ENCODE measurements around the gene LPP.

Gene LPP

DNA sequence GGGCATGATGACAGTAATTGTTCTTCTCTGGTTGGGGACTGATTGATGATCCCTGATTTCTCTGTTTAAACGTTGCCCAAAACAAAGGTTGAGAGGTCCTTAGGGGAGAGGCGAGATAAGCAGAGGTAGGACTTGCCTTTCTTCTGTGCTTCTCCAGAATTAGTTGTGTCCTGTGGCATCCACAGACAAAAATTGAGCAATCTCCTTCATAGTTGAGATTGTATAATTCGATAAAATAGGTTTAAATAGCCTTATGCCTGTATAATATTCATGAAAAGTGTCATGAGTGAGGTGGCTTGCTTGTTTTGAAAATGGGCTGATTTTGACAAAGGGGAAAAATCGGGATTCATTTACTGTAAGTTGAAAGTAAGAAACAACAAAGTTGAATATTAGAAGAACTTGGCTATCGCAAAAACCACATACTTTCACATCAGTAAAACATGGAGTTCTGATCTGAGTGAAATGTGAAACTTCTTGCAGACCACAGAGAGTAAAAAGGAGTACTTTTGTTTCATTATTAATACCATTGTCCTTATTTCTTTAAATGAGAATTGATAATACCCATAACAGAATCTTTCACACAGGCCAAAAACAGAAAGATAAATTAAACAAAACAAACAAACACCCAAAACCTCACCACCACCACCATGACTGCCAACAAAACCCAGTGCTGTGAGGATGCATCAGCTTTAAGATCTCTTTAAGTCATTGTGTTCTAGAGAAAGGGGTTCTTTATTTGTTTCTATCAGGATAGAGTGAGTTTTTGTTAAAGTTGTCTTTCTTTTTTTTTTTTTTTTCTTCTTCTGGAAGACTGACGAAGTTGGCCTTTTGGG, 155.7 kb downstream of the LPP start:
- no peak for DNase-seq

DNA sequence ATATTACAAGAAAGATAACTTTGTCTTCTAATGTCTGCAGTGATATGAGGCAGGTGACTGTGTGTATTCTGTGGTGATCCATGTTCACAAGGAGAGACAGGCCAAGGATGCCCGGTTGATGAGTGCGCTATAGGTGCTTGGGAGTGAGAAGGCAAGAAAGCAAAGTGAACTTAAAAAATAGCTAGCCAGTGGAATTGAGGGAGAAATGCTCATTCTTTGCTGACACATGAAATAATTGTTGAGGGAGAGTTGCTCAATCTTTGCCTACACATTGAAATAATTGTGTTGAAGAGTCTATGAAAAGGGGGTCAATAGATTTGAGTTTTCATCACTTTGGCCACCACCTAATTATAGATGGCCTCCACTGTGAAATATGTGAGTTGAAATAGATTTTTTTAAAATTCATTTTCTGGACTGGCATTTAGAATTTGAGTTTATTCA, 156.3 kb downstream of the LPP start:
- DNase-seq: no peak

DNA sequence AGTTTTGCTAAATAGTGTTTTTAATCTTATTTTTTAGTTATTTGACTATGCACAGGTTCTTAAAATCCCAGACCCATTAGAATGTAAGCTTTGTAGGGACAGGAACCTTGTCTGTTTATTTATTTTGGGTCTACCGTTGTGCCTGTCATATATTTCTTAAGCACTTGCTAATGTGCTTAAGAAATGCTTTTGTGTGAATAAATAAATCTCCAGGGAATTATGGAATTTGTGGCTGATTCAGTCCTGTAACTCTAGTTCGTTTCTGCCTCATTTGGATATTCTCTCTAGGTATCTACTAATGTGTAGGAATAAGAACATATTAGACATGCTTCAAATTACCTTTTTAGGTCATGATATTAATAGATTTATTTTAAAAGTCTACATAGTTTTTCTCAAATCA, 161.6 kb downstream of the LPP start:
- no peak for DNase-seq

DNA sequence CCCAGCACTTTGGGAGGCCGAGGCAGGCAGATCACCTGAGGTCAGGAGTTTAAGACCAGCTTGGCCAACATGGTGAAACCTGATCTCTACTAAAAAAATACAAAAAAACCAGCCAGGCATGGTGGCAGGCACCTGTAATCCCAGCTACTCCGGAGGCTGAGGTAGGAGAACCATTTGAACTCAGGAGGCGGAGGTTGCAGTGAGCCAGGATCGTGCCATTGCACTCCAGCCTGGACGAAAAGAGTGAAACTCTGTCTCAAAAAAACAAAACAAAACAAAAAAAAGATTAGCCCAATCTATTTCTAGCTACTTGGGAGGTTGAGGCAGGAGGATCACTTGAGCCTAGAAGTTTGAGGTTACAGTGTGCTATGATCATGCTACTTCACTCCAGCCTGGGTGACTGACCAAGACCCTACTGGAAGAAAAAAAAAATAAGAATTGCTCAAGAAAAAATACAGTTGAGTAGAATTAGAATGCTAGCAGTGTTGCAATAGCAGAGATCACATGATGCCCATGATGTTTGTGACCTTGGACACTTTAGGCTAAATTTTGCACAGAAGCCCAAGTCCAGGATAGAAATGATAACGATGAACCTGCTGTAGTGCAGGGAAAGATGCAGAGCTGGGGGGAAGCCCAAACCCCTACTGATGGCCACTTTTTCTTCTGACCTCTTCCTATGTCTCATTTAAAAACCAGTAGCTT, 162.2 kb downstream of the LPP start:
- DNase-seq: no peak

DNA sequence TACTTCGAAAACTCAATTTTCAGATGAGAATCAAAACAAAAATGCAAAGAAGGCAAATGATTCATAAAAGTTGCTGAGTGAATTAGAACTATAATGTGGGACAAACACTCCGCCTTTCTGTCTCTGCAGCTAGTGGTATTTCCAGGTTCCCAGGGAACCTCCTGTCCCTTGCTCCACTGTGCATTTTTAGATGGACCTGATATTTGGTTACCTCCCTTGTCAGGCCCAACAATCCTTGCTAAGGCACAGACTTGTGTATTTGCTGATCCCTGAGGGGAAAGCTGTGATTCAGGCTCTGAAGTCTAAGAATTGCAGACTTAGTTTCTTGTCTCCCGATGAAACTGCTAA, 162.7 kb downstream of the LPP start:
- no peak for DNase-seq

DNA sequence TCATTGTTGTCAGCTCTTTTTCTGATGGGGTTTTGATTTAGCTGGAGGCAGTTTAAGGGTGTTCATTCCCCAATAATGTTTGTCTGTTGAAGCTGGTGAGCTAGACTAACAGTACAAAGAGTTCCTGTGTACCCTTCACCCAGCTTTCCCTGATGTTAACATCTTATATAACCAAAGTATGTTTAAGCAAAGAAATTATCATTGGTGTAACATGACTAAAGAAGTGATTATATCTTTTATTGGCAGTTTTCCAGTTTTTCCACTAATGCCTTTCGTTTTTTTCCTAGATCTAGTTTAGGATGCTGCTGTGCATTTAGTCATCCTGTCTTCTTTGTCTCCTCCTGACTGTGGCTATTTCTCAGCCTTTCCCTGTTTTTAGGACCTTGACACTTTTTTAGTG, 165.6 kb downstream of the LPP start:
- DNase-seq: no peak

DNA sequence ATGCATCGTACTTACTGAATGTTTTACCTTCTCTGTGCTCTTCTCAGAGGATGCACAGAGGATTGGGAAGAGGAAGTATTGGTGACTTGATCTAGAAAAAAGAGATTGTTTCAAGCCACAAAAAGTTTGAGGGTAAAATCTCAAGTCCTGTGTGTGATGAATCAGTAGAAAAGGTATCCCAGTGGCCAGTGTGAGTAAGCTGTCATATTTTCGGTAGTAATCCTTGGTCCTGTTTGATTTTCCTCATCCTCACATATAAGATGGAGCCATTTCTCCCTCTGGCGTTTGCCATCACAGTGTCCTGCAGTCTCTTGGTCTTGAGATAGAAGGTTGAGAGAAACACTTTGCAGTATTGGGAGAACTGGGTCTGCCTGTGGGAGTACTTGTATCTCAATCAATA, 166.8 kb downstream of the LPP start:
- no peak for DNase-seq

DNA sequence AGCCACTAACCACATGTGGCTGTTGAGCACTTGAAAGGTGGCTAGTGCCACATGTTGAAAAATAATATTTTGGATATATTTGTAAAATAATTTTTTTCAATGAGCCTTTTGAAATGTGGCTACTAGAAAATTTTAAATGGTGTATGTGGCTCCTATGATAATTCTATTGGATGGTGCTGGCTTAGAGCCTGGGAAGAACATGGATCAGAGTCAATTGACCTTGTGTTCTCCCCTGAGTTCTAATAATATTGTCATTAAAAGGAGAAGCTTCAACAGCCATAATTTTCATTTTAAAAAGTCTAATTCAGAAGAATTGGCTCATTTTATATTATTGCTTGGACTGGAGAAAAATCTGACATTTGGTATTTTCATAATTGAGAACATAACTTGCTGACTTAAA, 167.3 kb downstream of the LPP start:
- no peak for DNase-seq

DNA sequence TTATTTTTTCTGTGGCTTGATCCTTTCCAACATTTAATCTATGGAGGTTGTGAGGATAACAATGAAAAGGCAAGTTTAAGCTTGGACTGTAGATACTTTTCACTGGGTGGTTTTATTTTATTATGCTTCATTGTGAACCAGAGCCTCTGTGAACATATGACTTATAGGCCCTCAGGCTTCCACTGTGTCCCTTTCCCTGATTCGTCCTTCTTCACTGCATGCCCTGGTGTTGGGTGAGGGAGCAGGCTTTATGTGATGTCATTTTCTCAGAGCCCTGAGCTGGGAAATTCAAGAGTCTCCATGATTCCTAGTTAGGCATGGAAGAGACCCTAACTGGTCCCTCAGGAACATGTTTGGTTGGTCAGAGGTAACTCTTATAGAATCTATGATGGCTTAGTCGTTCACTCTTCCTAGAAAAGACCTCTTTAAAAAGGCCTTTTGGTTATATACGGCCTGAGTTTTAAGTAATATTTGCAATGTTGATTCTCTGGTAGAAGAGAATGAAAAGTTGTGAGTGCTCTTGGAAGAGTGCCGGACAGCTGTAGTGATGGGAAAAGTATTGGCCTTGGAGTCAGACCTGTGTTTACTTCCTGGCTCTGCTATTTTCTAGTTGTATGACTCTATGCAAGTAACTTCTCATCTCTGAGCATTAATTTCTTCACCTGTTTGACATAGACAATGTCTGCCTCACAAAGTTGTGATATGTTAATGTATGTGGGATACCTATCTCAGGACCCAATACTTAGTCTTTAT, 168.4 kb downstream of the LPP start:
- DNase-seq: no peak

DNA sequence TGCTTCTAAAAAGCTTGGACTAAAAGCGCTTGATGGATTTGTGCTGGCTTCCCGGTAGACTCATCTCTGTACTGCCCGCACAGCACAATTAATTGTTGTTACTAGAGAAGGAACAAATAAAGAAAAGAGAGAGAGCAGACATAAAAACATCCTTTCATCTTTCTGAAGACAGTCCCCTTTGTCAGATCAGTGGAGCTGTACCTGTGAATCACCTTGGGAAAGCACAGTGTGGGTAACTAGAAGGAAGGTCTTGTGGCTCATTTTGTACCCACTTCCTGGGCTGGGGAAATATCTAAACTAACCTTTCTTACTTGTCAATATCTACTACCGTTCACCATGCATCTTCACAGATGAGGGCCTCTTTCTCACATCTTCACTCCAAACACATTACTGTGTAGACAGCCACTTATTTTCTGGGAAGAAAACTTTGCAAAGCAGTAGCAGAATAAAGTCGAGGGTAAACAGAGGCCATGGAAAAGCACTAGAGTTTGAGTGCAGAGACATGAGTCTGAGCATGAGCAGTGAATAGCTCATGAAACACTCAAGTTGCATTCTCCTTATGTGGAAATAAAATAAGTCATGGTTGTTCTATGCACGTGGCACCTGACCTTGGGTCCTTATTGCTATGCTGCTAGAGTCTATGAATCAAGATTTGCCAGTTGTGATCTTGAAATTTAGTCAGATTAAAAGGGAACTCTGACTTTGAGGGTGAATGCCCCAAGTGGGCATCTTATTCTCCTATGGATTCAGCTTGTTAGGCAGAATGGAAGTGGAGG, 169.3 kb downstream of the LPP start:
- DNase-seq: no peak

DNA sequence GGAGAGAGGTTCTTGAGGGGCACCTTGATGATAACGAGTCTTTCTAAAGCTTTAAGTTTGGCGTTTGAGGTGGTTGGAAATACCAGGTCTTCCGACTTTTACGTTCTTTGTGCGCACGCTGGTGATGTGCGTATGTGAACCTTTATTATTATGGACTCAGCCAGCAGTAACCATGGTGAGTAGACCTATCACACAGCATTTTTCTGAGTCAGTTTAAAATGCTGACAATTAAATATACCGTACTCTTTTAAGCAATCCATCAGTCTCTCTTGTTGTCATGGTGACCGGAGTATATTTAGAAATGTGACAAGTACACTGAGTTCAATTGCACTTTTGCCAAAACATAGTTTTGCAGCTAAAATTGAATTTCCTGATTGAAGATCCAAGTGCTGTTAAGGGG, 172.2 kb downstream of the LPP start:
- no peak for DNase-seq

DNA sequence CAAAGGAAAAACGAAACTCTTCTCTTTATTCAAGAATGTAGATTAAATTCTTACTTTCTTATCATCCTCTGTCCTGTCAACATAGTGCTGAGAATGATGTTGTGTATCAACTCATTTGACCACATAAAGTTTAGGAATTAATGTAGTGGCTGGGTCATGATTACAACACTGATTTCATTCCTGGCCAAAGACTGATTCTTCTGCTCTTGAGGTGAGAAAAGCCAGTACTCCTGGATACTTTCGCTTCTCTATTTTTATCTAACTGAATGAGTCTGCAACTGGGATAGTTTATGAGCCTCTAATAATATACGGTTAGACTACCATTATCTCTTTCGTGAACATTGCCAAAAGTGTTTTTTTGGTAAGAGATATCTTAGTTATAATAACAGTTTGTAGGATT, 173.0 kb downstream of the LPP start:
- DNase-seq: no peak

DNA sequence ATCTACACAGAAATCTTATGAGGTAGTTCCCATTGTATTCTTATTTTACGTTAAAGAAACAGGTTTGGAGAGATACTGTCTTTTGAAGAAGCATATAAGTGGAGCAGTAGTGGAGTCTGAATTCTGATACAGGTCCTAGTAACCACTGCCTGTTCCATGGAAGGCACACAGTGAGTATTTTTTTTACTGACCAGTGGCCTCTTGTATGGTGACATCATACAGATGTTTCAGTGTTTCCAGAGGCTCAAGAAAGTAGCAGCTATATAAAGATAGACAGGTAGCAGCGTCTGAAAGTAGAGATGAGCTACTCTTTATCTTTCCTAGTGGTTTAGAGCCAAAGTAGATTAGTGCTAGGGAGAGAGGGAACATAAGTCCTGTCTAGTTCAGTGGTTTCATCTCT, 173.5 kb downstream of the LPP start:
- DNase-seq: no peak

DNA sequence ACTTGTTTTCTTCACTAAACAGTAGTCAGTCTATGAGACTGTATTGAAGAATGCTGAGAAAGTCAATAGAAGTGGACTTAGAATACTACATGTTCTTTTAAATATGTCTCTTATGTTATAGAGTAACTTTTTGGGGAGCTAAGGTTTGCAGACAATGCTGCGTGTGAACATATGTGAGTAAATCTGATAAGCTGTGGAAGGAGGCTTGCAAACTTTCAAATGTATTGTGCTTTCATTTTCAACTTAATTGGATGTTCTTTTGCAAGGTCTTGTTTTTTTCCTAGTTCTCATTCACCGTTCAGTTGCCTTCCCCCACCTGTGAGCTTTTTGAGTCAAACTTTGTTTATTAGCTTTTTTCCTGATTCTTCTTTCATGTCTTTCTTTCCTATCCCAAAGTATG, 176.2 kb downstream of the LPP start:
- DNase-seq: no peak

DNA sequence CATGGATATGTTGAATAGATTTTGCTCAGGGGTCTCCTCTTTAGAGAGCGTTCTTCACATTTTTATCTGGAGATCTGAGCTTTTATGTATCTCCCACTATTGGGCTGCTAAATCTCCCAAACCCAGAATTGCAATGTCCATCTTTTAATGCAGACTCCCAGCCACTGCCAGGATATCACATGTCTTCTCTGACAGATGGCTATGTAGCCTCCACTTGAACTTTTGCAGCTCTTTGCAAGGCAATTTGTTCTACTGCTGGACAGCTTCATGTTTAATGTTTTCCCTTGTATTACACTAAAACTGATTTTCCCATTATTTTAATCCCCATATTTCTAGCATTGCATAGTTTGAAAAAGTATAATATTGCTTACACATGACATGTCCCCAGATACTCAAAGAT, 177.2 kb downstream of the LPP start:
- DNase-seq: no peak

DNA sequence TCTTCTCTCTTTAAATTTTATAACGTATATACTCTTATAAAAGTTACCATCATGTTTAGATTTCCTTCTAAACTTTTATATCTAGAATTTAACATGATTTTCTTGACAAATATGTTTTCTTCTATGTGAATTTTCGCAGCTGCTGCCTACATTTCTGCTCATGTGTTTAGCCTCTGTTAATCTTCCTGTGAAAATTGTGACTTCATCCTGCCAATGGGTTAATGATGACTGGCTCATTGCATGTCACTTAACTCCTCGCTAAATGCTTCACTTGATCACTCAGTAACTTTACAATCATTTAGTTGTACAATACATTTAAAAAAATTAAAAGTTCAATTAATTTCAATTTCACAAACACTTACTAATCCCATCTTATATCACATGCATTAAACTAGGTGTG, 178.1 kb downstream of the LPP start:
- no peak for DNase-seq

DNA sequence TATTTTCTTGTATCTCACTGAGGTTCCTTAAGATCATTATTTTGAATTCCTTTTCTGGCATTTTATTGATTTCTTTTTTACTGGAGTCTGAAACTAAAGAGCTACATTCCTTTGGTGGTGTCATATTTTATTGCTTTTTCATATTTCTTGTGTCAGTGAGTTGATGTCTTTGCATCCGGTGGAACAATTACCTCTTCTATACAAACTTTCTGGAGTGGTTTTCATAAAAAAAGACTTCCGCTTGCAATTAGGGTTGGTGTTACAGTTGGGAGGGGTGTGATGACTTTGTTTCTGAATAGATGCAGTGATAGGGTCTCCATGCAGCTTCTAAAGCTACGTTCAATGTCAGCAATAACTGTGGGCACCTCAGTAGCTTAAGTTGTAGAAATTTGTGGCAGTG, 181.7 kb downstream of the LPP start:
- DNase-seq: no peak

DNA sequence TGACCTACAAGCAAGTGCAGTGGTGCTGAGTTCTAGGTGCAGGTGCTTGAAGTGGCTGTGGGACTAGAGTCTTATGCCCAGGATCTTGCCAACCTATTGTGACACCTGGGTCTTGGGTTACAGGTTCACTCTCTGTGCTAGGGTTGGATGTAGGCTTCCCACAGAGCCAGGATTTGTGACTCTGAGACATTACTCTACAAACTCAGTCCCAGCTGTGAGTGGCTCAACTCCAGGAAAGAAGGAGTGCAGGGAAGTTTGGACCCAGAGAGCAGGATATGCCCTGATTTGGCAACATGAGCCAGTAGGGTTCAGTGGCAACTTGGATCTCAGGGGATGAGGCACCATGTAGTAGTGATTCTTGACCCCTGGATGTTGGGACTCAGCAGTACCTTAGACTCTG, 182.2 kb downstream of the LPP start:
- DNase-seq: no peak

DNA sequence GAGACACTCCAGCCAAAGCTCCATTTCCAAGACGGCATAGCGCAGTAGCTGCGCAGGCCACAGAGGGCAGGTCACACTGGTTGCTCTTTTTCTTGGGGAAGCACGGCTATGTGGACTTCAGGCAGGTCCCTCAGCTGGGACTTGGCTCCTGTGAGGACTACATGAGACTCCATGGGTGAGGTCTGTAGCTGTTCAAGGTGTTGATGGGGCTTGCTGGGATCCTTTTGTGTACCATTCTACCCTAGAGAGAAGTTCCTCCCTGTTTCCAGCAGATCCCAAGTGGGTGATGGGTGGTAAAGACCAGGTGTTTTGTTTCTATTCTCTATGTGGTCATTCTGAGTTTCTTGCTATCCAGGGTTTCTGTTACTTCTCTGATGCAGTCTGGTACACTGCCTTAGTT, 183.3 kb downstream of the LPP start:
- DNase-seq: no peak

DNA sequence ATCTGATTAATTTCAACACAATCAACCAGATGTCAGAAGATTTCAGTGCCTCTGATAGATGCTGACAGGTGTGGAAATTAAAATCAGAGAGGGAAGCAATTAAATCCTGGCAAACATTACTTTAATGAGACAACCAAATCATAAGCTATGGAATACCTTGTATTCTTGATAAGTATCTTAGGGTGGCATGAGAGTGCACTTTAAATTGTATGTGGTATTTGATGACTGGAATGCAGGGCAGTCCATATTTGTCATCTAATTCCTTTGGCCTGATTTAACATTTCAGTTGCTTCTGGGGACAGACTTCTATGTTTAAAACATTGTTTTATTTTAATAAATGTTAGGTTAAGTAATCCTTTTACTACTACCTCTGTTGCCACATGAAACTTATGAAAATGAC, 184.1 kb downstream of the LPP start:
- no peak for DNase-seq

DNA sequence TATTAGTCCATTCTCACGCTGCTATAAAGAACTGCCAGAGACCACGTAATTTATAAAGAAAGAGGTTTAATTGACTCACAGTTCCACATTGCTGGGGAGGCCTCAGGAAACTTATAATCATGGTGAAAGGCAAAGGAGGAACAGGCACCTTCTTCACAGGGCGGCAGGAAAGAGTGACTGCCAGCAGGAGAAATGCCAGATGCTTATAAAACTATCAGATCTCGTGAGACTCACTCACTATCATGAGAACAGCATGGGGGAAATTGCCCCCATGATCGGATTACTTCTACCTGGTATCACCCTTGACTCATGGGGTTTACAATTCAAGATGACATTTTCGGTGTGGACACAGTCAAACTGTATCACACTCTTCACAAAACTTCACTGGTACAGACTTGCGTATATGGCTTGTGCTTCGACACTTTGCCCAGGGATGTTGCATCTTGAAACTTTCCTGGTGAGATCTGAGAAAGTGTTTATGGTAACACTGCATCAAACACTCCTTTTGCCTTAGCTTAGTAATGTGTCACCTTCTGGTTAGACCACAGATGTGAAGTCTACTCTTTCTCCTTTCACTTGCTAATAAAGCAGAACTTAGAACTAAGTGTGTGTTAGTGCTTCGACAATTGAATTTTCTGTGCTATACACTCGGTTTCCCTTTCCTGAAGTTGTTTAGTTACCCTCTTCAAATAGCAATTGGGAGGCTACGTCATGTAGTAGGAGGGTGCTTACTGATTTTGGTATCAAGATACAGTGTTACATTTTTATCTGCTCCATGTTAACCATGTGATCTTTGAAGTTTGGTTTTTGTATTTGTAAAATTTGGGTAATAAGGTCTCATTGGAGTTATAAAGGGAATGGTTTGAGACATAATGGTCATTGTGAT, 185.7 kb downstream of the LPP start:
- no peak for DNase-seq

DNA sequence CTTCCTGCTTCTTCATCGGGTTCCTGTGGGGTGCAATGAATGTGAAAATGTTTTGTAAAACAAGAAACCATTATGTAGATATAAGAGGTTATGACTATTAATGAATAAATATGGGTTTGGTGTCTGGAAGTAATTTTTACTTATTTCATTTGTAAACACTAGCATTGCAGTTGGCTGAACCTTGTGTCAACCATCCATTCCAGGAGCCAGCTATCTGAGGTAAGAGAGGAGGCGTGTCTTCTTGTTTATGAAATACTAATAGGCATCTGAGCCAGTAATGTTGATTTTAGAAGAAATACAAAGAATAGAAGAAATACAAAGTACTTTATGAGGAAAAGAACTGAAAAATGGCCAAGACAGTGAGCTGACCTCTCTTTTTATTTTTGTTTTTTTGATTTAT, 187.5 kb downstream of the LPP start:
- DNase-seq: no peak
